ENCODE results near the gene BMF. TPM values are rescaled to one million over a fixed set of nuclear protein-coding genes. Genes with fewer than 3 reads are reported as not detected.
"Not testable (repeated sequence)": the region's sequence is repeated elsewhere in the genome, so short reads cannot be mapped to it uniquely, and the experiment has no call there.

BMF gene
- total RNA-seq, 1 donor from 2014 or later: 10.1 TPM

GRCh38 chr15:40121911-40122638 lies 13.4 kb upstream of the BMF start:
- intact Hi-C loops (cut with micrococcal nuclease): no loop called here

GRCh38 chr15:40118473-40118872 lies 9.8 kb upstream of the BMF start:
- Mint-ChIP-seq H3K4me3 (no peak overlapping the region), H3K27ac (no peak overlapping the region), H3K9me3 (no peaks in the 10 kb centered on the region), H3K27me3 (ENCODE audit: insufficient read depth) (peaks cover 10% of the 10 kb centered on the region), H3K4me1 (ENCODE audit: low read depth) (peaks cover 22% of the 10 kb centered on the region), H3K36me3 (ENCODE audit: low read depth) (no peaks in the 10 kb centered on the region)
- no peak for DNase-seq (ENCODE audit: low spot score)
- intact Hi-C loops (cut with micrococcal nuclease): no loop called here

More at GRCh38 chr15:40121911-40122638, 13.4 kb upstream of the BMF start:
- DNase-seq (ENCODE audit: low spot score): no peak
- H3K27ac Mint-ChIP-seq: no peak overlapping the region
- H3K4me1 Mint-ChIP-seq (ENCODE audit: low read depth): peaks cover under 1% of the 10 kb centered on the region
- H3K9me3 Mint-ChIP-seq: no peaks in the 10 kb centered on the region
- peaks cover 8% of the 10 kb centered on the region for H3K27me3 Mint-ChIP-seq (ENCODE audit: insufficient read depth)
- no peak overlapping the region for H3K4me3 Mint-ChIP-seq
- H3K36me3 Mint-ChIP-seq (ENCODE audit: low read depth): no peaks in the 10 kb centered on the region

- Mint-ChIP-seq H3K4me3 (peak overlapping the region; percentile 45), H3K4me1 (ENCODE audit: low read depth) (peaks cover 22% of the 10 kb centered on the region)
- peak; percentile 61 for DNase-seq (ENCODE audit: low spot score)
Measured at GRCh38 chr15:40115670-40116093, 7.0 kb upstream of the BMF start.

GRCh38 chr15:40115106-40115505 lies 6.4 kb upstream of the BMF start:
- Mint-ChIP-seq H3K27me3 (ENCODE audit: insufficient read depth) (peaks cover 15% of the 10 kb centered on the region), H3K4me1 (ENCODE audit: low read depth) (peaks cover 22% of the 10 kb centered on the region)
- H3K27ac Mint-ChIP-seq; intact Hi-C loops (cut with micrococcal nuclease); H3K9me3 Mint-ChIP-seq; DNase-seq (ENCODE audit: low spot score); H3K36me3 Mint-ChIP-seq (ENCODE audit: low read depth); H3K4me3 Mint-ChIP-seq: not testable (repeated sequence)

More at GRCh38 chr15:40115670-40116093, 7.0 kb upstream of the BMF start:
- peaks cover 15% of the 10 kb centered on the region for H3K27me3 Mint-ChIP-seq (ENCODE audit: insufficient read depth)
- H3K27ac Mint-ChIP-seq: peak overlapping the region; percentile 81
- H3K9me3 Mint-ChIP-seq: no peaks in the 10 kb centered on the region
- intact Hi-C loops (cut with micrococcal nuclease): no loop called here
- H3K36me3 Mint-ChIP-seq (ENCODE audit: low read depth): peaks cover 2% of the 10 kb centered on the region

GRCh38 chr15:40114218-40114617 lies 5.5 kb upstream of the BMF start:
- Mint-ChIP-seq H3K27me3 (ENCODE audit: insufficient read depth) (peaks cover 16% of the 10 kb centered on the region), H3K36me3 (ENCODE audit: low read depth) (peaks cover 2% of the 10 kb centered on the region), H3K4me3 (no peak overlapping the region), H3K4me1 (ENCODE audit: low read depth) (peaks cover 26% of the 10 kb centered on the region), H3K27ac (peak overlapping the region; percentile 62), H3K9me3 (no peaks in the 10 kb centered on the region)
- intact Hi-C loops (cut with micrococcal nuclease): no loop called here
- DNase-seq (ENCODE audit: low spot score): no peak

- no peak overlapping the region for H3K27ac Mint-ChIP-seq
- H3K4me3 Mint-ChIP-seq: no peak overlapping the region
- peaks cover 12% of the 10 kb centered on the region for H3K27me3 Mint-ChIP-seq (ENCODE audit: insufficient read depth)
Measured at GRCh38 chr15:40112789-40113188, 4.1 kb upstream of the BMF start.

GRCh38 chr15:40111888-40112287 lies 3.2 kb upstream of the BMF start:
- H3K27ac Mint-ChIP-seq: no peak overlapping the region
- peaks cover 3% of the 10 kb centered on the region for H3K36me3 Mint-ChIP-seq (ENCODE audit: low read depth)
- intact Hi-C loops (cut with micrococcal nuclease): no loop called here
- H3K4me3 Mint-ChIP-seq: no peak overlapping the region
- DNase-seq (ENCODE audit: low spot score): no peak
- peaks cover 12% of the 10 kb centered on the region for H3K27me3 Mint-ChIP-seq (ENCODE audit: insufficient read depth)
- peaks cover 44% of the 10 kb centered on the region for H3K4me1 Mint-ChIP-seq (ENCODE audit: low read depth)
- H3K9me3 Mint-ChIP-seq: no peaks in the 10 kb centered on the region

More at GRCh38 chr15:40112789-40113188, 4.1 kb upstream of the BMF start:
- intact Hi-C loops (cut with micrococcal nuclease): no loop called here
- H3K9me3 Mint-ChIP-seq: no peaks in the 10 kb centered on the region
- no peak for DNase-seq (ENCODE audit: low spot score)
- peaks cover 37% of the 10 kb centered on the region for H3K4me1 Mint-ChIP-seq (ENCODE audit: low read depth)
- H3K36me3 Mint-ChIP-seq (ENCODE audit: low read depth): peaks cover 2% of the 10 kb centered on the region

GRCh38 chr15:40110866-40111550 lies 2.3 kb upstream of the BMF start:
- no peaks in the 10 kb centered on the region for H3K9me3 Mint-ChIP-seq
- DNase-seq (ENCODE audit: low spot score): no peak
- no peak overlapping the region for H3K27ac Mint-ChIP-seq
- peaks cover 5% of the 10 kb centered on the region for H3K36me3 Mint-ChIP-seq (ENCODE audit: low read depth)
- H3K4me1 Mint-ChIP-seq (ENCODE audit: low read depth): peaks cover 47% of the 10 kb centered on the region
- intact Hi-C loops (cut with micrococcal nuclease): no loop called here
- H3K27me3 Mint-ChIP-seq (ENCODE audit: insufficient read depth): peaks cover 12% of the 10 kb centered on the region
- no peak overlapping the region for H3K4me3 Mint-ChIP-seq

- H3K4me3 Mint-ChIP-seq: peak overlapping the region; percentile 92
- peaks cover 10% of the 10 kb centered on the region for H3K27me3 Mint-ChIP-seq (ENCODE audit: insufficient read depth)
- intact Hi-C loops (cut with micrococcal nuclease): loop anchor here (1.0 to 10.0 kb wide), 8 partner anchors 21 to 1423 kb away; partner anchors contain the start of genes BAHD1, EIF2AK4, FSIP1 and INAFM2
- H3K9me3 Mint-ChIP-seq: no peaks in the 10 kb centered on the region
- DNase-seq (ENCODE audit: low spot score): no peak
- peaks cover 50% of the 10 kb centered on the region for H3K4me1 Mint-ChIP-seq (ENCODE audit: low read depth)
- peak overlapping the region; percentile 49 for H3K27ac Mint-ChIP-seq
- H3K36me3 Mint-ChIP-seq (ENCODE audit: low read depth): peaks cover 9% of the 10 kb centered on the region
Measured at GRCh38 chr15:40108061-40108854, 421 bp downstream of the BMF start.

- peaks cover 13% of the 10 kb centered on the region for H3K36me3 Mint-ChIP-seq (ENCODE audit: low read depth)
- intact Hi-C loops (cut with micrococcal nuclease): loop anchor here (1.0 to 10.0 kb wide), 6 partner anchors 42 to 1422 kb away; partner anchors contain the start of genes BAHD1, EIF2AK4 and INAFM2
- DNase-seq (ENCODE audit: low spot score): no peak
- H3K4me3 Mint-ChIP-seq: peak overlapping the region; percentile 92
- peaks cover 63% of the 10 kb centered on the region for H3K4me1 Mint-ChIP-seq (ENCODE audit: low read depth)
- H3K9me3 Mint-ChIP-seq: no peaks in the 10 kb centered on the region
- H3K27ac Mint-ChIP-seq: peak overlapping the region; percentile 87
- peaks cover 7% of the 10 kb centered on the region for H3K27me3 Mint-ChIP-seq (ENCODE audit: insufficient read depth)
Measured at GRCh38 chr15:40106203-40107161, 2.2 kb downstream of the BMF start.

- peaks cover 4% of the 10 kb centered on the region for H3K27me3 Mint-ChIP-seq (ENCODE audit: insufficient read depth)
- H3K36me3 Mint-ChIP-seq (ENCODE audit: low read depth): peaks cover 18% of the 10 kb centered on the region
- H3K9me3 Mint-ChIP-seq: no peaks in the 10 kb centered on the region
- H3K27ac Mint-ChIP-seq: peak overlapping the region; percentile 87
- H3K4me3 Mint-ChIP-seq: peak overlapping the region; percentile 56
- intact Hi-C loops (cut with micrococcal nuclease): loop anchor here (1.0 to 10.0 kb wide), 6 partner anchors 60 to 1421 kb away; partner anchors contain the start of genes BAHD1, EIF2AK4 and INAFM2
- DNase-seq (ENCODE audit: low spot score): peak; percentile 48
- H3K4me1 Mint-ChIP-seq (ENCODE audit: low read depth): peaks cover 72% of the 10 kb centered on the region
Measured at GRCh38 chr15:40105517-40106202, 3.0 kb downstream of the BMF start.

Measured in activated T-helper 1 cell treated with anti-CD3 and anti-CD28 coated beads, Interleukin-12 subunit alpha, Interleukin-12 subunit beta, Interleukin-2, Interleukin-4 antibody, amounts not matched to agents 30 ng/mL and 10 ng/mL and 1 ng/mL, durations not matched to agents 14 hours and 24 hours and 36 hours (primary cell).